H1 (cell line): Measurements from ENCODE around the gene MYLK. TPM values are rescaled to one million over a fixed set of nuclear protein-coding genes. Genes with fewer than 3 reads are reported as not detected.

ENCODE experiments used
- CTCF ChIA-PET: fragments of 300-600 bp; sonication (Branson Sonifier 250); formaldehyde crosslinking; loops from one replicate; lab custom pipeline; 2021; ENCODE audit not compliant: partially characterized antibody; lab: Charles Lee
- POLR2A ChIA-PET: fragments of 300-600 bp; sonication (Branson Sonifier 250); formaldehyde crosslinking; loops from one replicate; lab custom pipeline; 2021; ENCODE audit warnings: inconsistent platforms; ENCODE audit not compliant: partially characterized antibody; lab: Charles Lee
- DNase-seq, 2 experiments: peaks; one replicate each; pipeline versions ENCODE4 v3.0.0 to v3.0.0-alpha.2; 2010 to 2022; ENCODE audit warnings: low spot score in 2 of 2, low read depth in 1 of 2, mixed read lengths in 1 of 2
- FAIRE-seq: peaks from 2 replicates; lab custom pipeline; 2011; peaks lifted over from hg19 to GRCh38; lab: Jason Lieb, UNC
- H2AFZ ChIP-seq: 2 replicates; pipeline ENCODE4 v1.8.1; 2012; ENCODE audit warnings: low read length, inconsistent platforms
- H2AK5ac ChIP-seq: 2 replicates; pipeline ENCODE4 v1.6.1; 2013; ENCODE audit warnings: low read depth, low read length
- H2BK120ac ChIP-seq: replicated peaks from 2 replicates; pipeline ENCODE3; 2013; ENCODE audit warnings: low read depth, low read length, inconsistent platforms
- H2BK12ac ChIP-seq: 2 replicates; pipeline ENCODE4 v1.6.1; 2013; ENCODE audit warnings: low read depth, low read length
- H2BK15ac ChIP-seq: 2 replicates; pipeline ENCODE4 v1.6.1; 2013; ENCODE audit warnings: low read length
- H2BK20ac ChIP-seq: 2 replicates; pipeline ENCODE4 v1.6.1; 2013; ENCODE audit warnings: low read length
- H2BK5ac ChIP-seq: 2 replicates; pipeline ENCODE4 v1.6.1; 2013; ENCODE audit warnings: low read depth, low read length
- H3K14ac ChIP-seq: 2 replicates; pipeline ENCODE4 v1.6.1; 2013; ENCODE audit warnings: inconsistent platforms; ENCODE audit not compliant: insufficient read length
- H3K18ac ChIP-seq: 2 replicates; pipeline ENCODE4 v1.6.1; 2013; ENCODE audit warnings: low read length; ENCODE audit errors: extremely low read depth
- H3K23ac ChIP-seq: 2 replicates; pipeline ENCODE4 v1.6.1; 2013; ENCODE audit warnings: inconsistent platforms; ENCODE audit not compliant: insufficient read length
- H3K23me2 ChIP-seq: 2 replicates; pipeline ENCODE4 v1.6.1; 2013; ENCODE audit warnings: low read depth, low read length
- H3K27ac ChIP-seq: 2 replicates; pipeline ENCODE4 v1.6.1; 2011; ENCODE audit warnings: low read depth, low read length, inconsistent platforms
- H3K27me3 ChIP-seq, 4 experiments: replicated peaks in 1 of 4; 1 replicate in 1 of 4; 2 replicates in 3 of 4; pipeline versions ENCODE4 v1.6.1 to v1.8.1; 2011 to 2013; ENCODE audit warnings: low read length in 3 of 4, mild to moderate bottlenecking in 3 of 4, inconsistent platforms in 2 of 4, mixed read lengths in 2 of 4, moderate library complexity in 1 of 4; ENCODE audit not compliant: control insufficient read depth in 3 of 4, insufficient read depth in 3 of 4; ENCODE audit errors: extremely low read depth in 1 of 4
- H3K36me3 ChIP-seq, 4 experiments: 2 replicates each; pipeline versions ENCODE4 v1.6.1 to v1.8.1; 2011 to 2013; ENCODE audit warnings: mild to moderate bottlenecking in 4 of 4, low read length in 3 of 4, moderate library complexity in 2 of 4, control low read depth in 1 of 4, inconsistent platforms in 1 of 4; ENCODE audit not compliant: insufficient read depth in 4 of 4, control insufficient read depth in 2 of 4
- H3K4ac ChIP-seq: replicated peaks from 2 replicates; pipeline ENCODE3; 2013; ENCODE audit warnings: low read length, low read depth, mixed read lengths, inconsistent platforms; ENCODE audit not compliant: insufficient read length
- H3K4me1 ChIP-seq, 4 experiments: replicated peaks in 1 of 4; 1 replicate in 1 of 4; 2 replicates in 3 of 4; pipeline versions ENCODE4 v1.6.1 to v1.8.1; 2011 to 2013; ENCODE audit warnings: low read length in 3 of 4, inconsistent platforms in 2 of 4, mixed read lengths in 1 of 4; ENCODE audit not compliant: insufficient read depth in 4 of 4, control insufficient read depth in 3 of 4
- H3K4me2 ChIP-seq, 2 experiments: 2 replicates each; pipeline versions ENCODE4 v1.6.1 to v1.8.1; 2011 to 2013; ENCODE audit warnings: low read depth in 2 of 2, low read length in 2 of 2, control low read depth in 1 of 2, inconsistent platforms in 1 of 2, mild to moderate bottlenecking in 1 of 2; ENCODE audit not compliant: insufficient read depth in 1 of 2
- H3K4me3 ChIP-seq, 4 experiments: fragments of 200-600, 300-600 bp in 1 of 4; sonication (generic), shearing (Covaris generic), sonication (Bioruptor Twin) in 1 of 4; 2 replicates each; pipeline versions ENCODE4 v1.5.1 to v1.8.1; 2011 to 2016; ENCODE audit warnings: low read length in 4 of 4, low read depth in 3 of 4, control low read depth in 2 of 4, inconsistent platforms in 2 of 4, mild to moderate bottlenecking in 2 of 4, mixed read lengths in 1 of 4, moderate library complexity in 1 of 4; ENCODE audit not compliant: insufficient read depth in 2 of 4; ENCODE audit errors: extremely low read depth in 1 of 4
- H3K56ac ChIP-seq: replicated peaks from 2 replicates; pipeline ENCODE3; 2013; ENCODE audit warnings: low read depth, mild to moderate bottlenecking, mixed read lengths, low read length, inconsistent platforms; ENCODE audit not compliant: insufficient read length
- H3K79me1 ChIP-seq: 2 replicates; pipeline ENCODE4 v1.6.1; 2013; ENCODE audit warnings: low read depth, low read length, control low read depth
- H3K79me2 ChIP-seq, 2 experiments: 2 replicates each; pipeline versions ENCODE4 v1.6.1 to v1.8.1; 2012 to 2013; ENCODE audit warnings: low read length in 2 of 2, mild to moderate bottlenecking in 2 of 2, inconsistent platforms in 1 of 2; ENCODE audit not compliant: insufficient read depth in 2 of 2, control insufficient read depth in 1 of 2
- H3K9ac ChIP-seq, 4 experiments: replicated peaks in 1 of 4; 1 replicate in 1 of 4; 2 replicates in 3 of 4; pipeline versions ENCODE4 v1.6.1 to v1.8.1; 2011 to 2013; ENCODE audit warnings: low read depth in 3 of 4, low read length in 3 of 4, control low read depth in 2 of 4, mild to moderate bottlenecking in 2 of 4, moderate library complexity in 2 of 4, inconsistent platforms in 1 of 4; ENCODE audit errors: extremely low read depth in 1 of 4
- H3K9me3 ChIP-seq, 2 experiments: 2 replicates each; pipeline versions ENCODE4 v1.6.1 to v1.8.1; 2012 to 2013; ENCODE audit warnings: mild to moderate bottlenecking in 2 of 2, moderate library complexity in 2 of 2, control low read depth in 1 of 2, inconsistent platforms in 1 of 2, low read depth in 1 of 2, low read length in 1 of 2, mixed read lengths in 1 of 2; ENCODE audit not compliant: insufficient read depth in 2 of 2
- H4K20me1 ChIP-seq, 2 experiments: replicated peaks in 1 of 2; 2 replicates each; pipeline versions ENCODE3 to v1.8.1; 2011 to 2013; ENCODE audit warnings: inconsistent platforms in 2 of 2, low read length in 2 of 2, mild to moderate bottlenecking in 1 of 2; ENCODE audit not compliant: insufficient read depth in 2 of 2, control insufficient read depth in 1 of 2
- H4K5ac ChIP-seq: 2 replicates; pipeline ENCODE4 v1.6.1; 2013; ENCODE audit warnings: low read length, low read depth, mixed read lengths, inconsistent platforms; ENCODE audit not compliant: insufficient read length
- H4K8ac ChIP-seq: 2 replicates; pipeline ENCODE4 v1.8.0; 2013; ENCODE audit warnings: mild to moderate bottlenecking, moderate library complexity, low read length, inconsistent platforms; ENCODE audit not compliant: insufficient read depth; ENCODE audit errors: extremely low read depth
- H4K91ac ChIP-seq: replicated peaks from 2 replicates; pipeline ENCODE3; 2013; ENCODE audit warnings: low read length, mixed read lengths, inconsistent platforms; ENCODE audit not compliant: insufficient read length
- CBX5 ChIP-seq: fragments of 300-800, 300-1000 bp; sonication (generic); IDR thresholded peaks from 2 replicates; pipeline ENCODE4 v1.7.1; 2016; ENCODE audit warnings: antibody characterized with exemption, low read length, low read depth
- WGBS, 2 experiments: shearing (Covaris generic) in 1 of 2; methylation state at CpG; one replicate each; pipeline versions ENCODE4 v1.1.6 to v1.1.7; 2013 to 2015; ENCODE audit warnings: low lambda C conversion rate in 2 of 2, mixed read lengths in 2 of 2, inconsistent platforms in 1 of 2, low coverage in 1 of 2, missing lambda C conversion rate in 1 of 2; ENCODE audit not compliant: insufficient replicate concordance in 2 of 2, insufficient coverage in 1 of 2, insufficient read length in 1 of 2; ENCODE audit errors: extremely low coverage in 1 of 2, missing lambda C conversion rate in 1 of 2; 5-methylcytosine and 5-hydroxymethylcytosine counted together
- polyA plus RNA-seq, 7 experiments: library from polyadenylated mRNA; depleted of rRNA in 3 of 7; stranded (reverse) in 5 of 7; unstranded in 2 of 7; fragments of >200 nt in 5 of 7; fragments of 200-250 nt in 2 of 7; gene quantifications; 1 replicate in 5 of 7; 2 replicates in 1 of 7; 4 replicates in 1 of 7; pipeline versions ENCODE4 v1.2.1 to v1.2.3, GENCODE V29; 2011 to 2013; ENCODE audit warnings: missing spikeins in 2 of 7, mixed read lengths in 2 of 7
- total RNA-seq: library from RNA; stranded (reverse); fragmentation: NEBNext Ultra II Directional; extraction: Animal tissue kit (Norgen Biotek cat#: 25700); gene quantifications from 2 replicates; pipeline ENCODE4 v1.2.1, GENCODE V29; 2021

MYLK gene
- total and polyA plus RNA-seq, 2 of the 8 experiments (the other 6 are each of a cell fraction or from before 2014, with no cell fraction given), result 11.6 to 21.3 TPM

DNA sequence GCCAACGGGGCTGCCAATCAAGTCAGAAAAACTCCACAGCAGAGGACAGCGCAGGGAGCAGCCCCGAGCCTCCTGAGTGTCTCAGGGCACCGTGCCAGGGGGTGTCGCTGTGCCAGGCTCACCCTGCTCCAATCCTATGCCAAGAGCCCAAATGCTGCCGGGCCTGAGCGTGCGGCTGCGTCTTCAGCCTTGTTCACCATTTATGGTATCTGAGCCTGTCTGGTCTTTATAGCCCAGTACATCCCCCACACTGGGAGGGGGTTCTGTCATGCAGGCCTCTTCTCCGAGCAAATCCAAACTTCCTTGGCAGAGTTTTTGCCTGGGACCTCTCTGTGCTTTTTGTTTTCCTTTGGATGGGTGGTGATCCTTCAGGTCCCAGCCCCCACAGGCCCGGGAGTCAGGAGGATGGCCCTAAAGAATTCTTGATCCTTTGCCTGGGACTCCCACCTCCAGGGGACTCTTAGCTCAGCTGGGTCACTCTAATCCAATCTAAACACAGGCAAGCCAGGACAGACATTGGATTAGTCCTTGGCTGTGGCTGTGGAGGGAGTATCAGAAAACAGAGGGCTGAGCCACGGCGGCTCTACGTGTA, 164.2 kb downstream of the MYLK start:
- Histone ChIP-seq H4K91ac (no peak overlapping the region), H2AK5ac (no peak overlapping the region), H3K36me3 (no peaks in the 10 kb centered on the region), H2BK12ac (no peak overlapping the region), H3K18ac (no peak overlapping the region), H3K27me3 (no peaks in the 10 kb centered on the region), H3K56ac (no peak overlapping the region), H3K79me1 (no peaks in the 10 kb centered on the region), H3K79me2 (no peaks in the 10 kb centered on the region), H3K4me1 (peaks cover 0 to 4% (median 2%) of the 10 kb centered on the region in 4 experiments; a peak in 3 of 7 replicates), H4K5ac (no peak overlapping the region), H4K8ac (no peak overlapping the region), H3K23ac (no peak overlapping the region), H2BK15ac (no peak overlapping the region), H4K20me1 (no peaks in the 10 kb centered on the region), H3K4me2 (no peak overlapping the region), H3K27ac (no peak overlapping the region), H3K23me2 (no peaks in the 10 kb centered on the region), H3K14ac (no peak overlapping the region), H3K4ac (no peak overlapping the region), H2BK20ac (no peak overlapping the region), H2AFZ (no peak overlapping the region), H2BK5ac (no peak overlapping the region), H3K9ac (no peak overlapping the region), H2BK120ac (no peak overlapping the region), H3K9me3 (no peaks in the 10 kb centered on the region), H3K4me3 (no peak overlapping the region)
- ChIA-PET CTCF (interaction anchor here (1.4 to 51.6 kb wide), 2 partner anchors 10 to 67 kb away, joined by 4 to 1463 read pairs; no protein-coding TSS in a partner anchor), POLR2A (interaction anchor here (1.2 kb wide), 1 partner anchor 68 kb away, joined by 3 read pairs; no protein-coding TSS in a partner anchor)
- 96% methylated on average over 14 of the region's 14 CpGs; no CpG with 5 or more reads in 1 of the 2 experiments for WGBS, 2 experiments
- FAIRE-seq, result no peak
- DNase-seq, result no peak
- no peak for TF ChIP-seq CBX5
